NB4 (cell line): ENCODE measurements around the gene DDC.

Experiments
- MYC ChIP-seq: IDR thresholded peaks from 2 replicates; pipeline ENCODE4 v1.6.1; 2011; ENCODE audit warnings: low read depth, low read length
- POLR2A ChIP-seq: IDR thresholded peaks from 2 replicates; pipeline ENCODE4 v1.6.1; 2011; ENCODE audit warnings: mild to moderate bottlenecking; ENCODE audit not compliant: insufficient read length; ENCODE audit errors: extremely low read depth
- TF ChIP-seq, protein P1 (sequence below): IDR thresholded peaks from one replicate; pipeline ENCODE4 v1.5.1; 2012; ENCODE audit warnings: low read depth, low read length
- TF ChIP-seq, protein P2 (sequence below): IDR thresholded peaks from 2 replicates; pipeline ENCODE4 v1.6.1; 2011; ENCODE audit warnings: low read depth, low read length

DNA sequence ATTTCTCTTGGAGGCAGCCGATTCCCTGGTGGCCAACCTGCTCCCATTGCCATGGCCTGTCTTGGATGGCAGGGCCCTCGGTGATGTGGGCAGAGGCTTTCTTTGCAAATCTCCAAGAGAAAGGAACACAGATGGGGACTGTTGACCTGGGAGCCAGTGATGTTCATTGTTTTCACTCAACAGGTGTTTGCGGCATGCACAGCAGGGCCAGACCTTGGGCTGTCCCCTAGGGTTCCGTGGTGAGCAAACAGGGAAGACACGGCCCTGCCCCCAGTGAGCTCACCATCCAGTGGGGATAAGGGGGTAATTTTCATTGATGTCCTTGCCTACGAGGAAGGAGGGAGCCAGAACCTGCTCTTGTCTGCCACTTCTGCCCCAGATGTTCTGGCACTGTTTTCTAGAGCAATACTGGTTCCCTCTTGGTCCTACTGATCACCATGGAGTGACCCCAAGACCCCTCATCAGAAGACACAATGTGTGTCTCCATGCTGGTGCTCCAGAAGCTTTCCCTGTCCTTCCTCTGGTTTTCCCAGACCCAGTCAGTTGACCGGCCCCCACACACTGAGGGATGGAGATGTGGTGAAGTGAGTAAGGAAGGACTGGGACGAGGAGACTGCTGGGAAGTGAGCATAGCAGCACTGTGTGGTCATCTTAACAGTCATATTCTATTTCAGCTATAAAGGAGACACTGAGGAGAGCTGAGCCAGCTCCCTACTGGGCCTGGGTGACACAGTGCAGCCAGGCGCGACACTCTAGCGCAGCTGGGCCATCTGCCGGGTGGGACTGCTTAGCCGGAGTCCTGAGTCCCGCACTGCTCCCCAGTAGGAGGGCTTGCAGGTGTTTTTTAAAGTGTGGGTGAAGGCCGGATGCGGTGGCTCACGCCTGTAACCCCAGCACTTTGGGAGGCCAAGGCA lies 94.7 kb downstream of the DDC start:
- TF ChIP-seq POLR2A (no peak), MYC (no peak)
- TF ChIP-seq, protein P1, sequence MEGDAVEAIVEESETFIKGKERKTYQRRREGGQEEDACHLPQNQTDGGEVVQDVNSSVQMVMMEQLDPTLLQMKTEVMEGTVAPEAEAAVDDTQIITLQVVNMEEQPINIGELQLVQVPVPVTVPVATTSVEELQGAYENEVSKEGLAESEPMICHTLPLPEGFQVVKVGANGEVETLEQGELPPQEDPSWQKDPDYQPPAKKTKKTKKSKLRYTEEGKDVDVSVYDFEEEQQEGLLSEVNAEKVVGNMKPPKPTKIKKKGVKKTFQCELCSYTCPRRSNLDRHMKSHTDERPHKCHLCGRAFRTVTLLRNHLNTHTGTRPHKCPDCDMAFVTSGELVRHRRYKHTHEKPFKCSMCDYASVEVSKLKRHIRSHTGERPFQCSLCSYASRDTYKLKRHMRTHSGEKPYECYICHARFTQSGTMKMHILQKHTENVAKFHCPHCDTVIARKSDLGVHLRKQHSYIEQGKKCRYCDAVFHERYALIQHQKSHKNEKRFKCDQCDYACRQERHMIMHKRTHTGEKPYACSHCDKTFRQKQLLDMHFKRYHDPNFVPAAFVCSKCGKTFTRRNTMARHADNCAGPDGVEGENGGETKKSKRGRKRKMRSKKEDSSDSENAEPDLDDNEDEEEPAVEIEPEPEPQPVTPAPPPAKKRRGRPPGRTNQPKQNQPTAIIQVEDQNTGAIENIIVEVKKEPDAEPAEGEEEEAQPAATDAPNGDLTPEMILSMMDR, result no peak
- TF ChIP-seq, protein P2, sequence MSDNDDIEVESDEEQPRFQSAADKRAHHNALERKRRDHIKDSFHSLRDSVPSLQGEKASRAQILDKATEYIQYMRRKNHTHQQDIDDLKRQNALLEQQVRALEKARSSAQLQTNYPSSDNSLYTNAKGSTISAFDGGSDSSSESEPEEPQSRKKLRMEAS, result no peak
